GM06990 (cell line): ENCODE measurements around the gene HCN4.

Experiments used
- DNase-seq: peaks from one replicate; pipeline ENCODE4 v3.0.0-alpha.2; 2011; ENCODE audit not compliant: insufficient read length; ENCODE audit errors: extremely low read depth
- H3K27me3 ChIP-seq: replicated peaks from 2 replicates; pipeline ENCODE4 v1.6.0; 2011; ENCODE audit warnings: low read length; ENCODE audit not compliant: control insufficient read depth, insufficient read depth
- H3K36me3 ChIP-seq: 2 replicates; pipeline ENCODE4 v1.5.1; 2011; ENCODE audit warnings: low read length; ENCODE audit not compliant: control insufficient read depth, insufficient read depth
- H3K4me3 ChIP-seq: replicated peaks from 2 replicates; pipeline ENCODE4 v1.5.1; 2011; ENCODE audit warnings: low read depth, mild to moderate bottlenecking, control low read depth, low read length
- CTCF ChIP-seq: IDR thresholded peaks from 2 replicates; pipeline ENCODE4 v1.5.1; 2011; ENCODE audit warnings: low read length, control low read depth, mild to moderate bottlenecking, inconsistent platforms; ENCODE audit not compliant: insufficient read depth, poor library complexity, severe bottlenecking

HCN4 gene

DNA sequence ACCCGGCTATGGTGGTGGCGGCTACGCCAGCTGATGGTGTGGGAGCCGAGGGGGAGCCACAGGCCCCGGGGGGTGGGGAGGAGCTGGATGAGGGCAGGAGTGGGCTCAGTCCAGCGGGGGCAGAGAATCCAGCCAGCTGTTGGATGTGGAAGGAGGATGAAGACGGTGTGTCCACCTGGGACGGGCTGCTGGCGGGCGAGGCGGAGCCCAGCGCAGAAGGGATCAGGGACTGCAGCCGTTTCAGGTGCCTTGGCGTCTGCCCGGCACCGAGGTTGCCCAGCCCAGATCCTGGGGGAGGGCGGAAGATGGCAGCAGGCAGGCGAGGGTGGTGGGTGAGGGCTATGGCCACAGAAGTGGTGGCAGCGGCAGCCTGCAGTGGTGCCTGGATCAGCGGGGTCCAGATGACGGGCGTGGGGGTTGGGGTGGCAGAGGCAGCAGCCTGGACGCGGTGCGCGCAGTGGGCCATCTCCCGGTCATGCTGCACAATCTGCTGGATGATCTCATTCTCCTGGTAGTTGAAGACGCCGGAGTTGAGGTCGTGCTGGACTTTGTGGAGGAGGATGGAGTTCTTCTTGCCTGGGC, 45.3 kb downstream of the HCN4 start:
- Histone ChIP-seq H3K36me3 (no peaks in the 10 kb centered on the region), H3K27me3 (no peaks in the 10 kb centered on the region), H3K4me3 (no peak overlapping the region)
- no peak for DNase-seq
- TF ChIP-seq CTCF, result no peak

DNA sequence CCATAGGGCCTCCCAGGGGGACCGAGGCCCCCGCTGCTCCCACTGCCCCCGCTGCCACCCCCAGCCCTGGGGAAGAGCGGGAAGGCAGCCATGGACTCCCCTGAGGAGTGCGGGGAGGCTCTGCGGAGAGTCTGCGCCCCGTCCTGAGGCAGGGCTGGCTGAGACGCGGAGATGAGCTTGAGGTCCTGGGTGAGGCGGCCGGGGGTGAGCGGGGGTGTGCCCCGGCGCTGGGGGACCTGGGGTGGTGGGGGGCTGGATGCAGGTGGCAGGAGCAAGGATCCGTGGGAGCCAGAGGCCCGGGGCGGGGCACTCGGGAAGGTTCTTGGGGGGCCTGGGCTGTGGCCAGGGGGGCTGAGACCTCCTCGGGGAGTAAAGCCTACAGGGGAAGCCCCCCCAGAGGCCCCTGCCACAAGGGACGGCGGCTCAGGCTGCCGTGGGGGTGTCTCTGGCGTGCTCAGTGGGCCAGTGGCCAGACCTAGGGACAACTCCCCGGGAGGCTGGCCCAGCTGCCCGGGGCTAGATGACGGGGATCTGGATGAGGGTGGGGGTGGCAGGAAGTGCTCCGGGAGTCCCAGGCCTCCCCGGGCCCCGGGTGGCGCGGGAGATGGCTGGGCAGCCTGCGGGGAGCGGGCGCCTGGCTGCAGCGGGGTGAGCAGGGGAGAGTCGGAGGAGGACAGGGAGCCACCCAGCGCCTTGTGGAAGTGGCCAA, 45.9 kb downstream of the HCN4 start:
- TF ChIP-seq CTCF, result no peak
- no peak overlapping the region for H3K4me3 ChIP-seq
- no peaks in the 10 kb centered on the region for H3K27me3 ChIP-seq
- H3K36me3 ChIP-seq, result no peaks in the 10 kb centered on the region
- DNase-seq, result no peak

- H3K27me3 ChIP-seq, result no peaks in the 10 kb centered on the region
- DNase-seq, result no peak
- no peak overlapping the region for H3K4me3 ChIP-seq
- no peak for TF ChIP-seq CTCF
- no peaks in the 10 kb centered on the region for H3K36me3 ChIP-seq
These were observed 47.0 kb downstream of the HCN4 start for GRCh38 chr15:73321496-73322450.

- no peak for DNase-seq
- Histone ChIP-seq H3K4me3 (no peak overlapping the region), H3K36me3 (no peaks in the 10 kb centered on the region), H3K27me3 (no peaks in the 10 kb centered on the region)
- TF ChIP-seq CTCF, result no peak
These were observed 48.1 kb downstream of the HCN4 start for GRCh38 chr15:73320619-73321180.

- Histone ChIP-seq H3K27me3 (peaks cover 2% of the 10 kb centered on the region; the same call in 1 of the 2 replicates), H3K4me3 (no peak overlapping the region), H3K36me3 (no peaks in the 10 kb centered on the region)
- TF ChIP-seq CTCF, result no peak
- no peak for DNase-seq
These were observed 49.1 kb downstream of the HCN4 start for GRCh38 chr15:73319460-73320245.
